DND-41 (cell line): ENCODE measurements around the gene SH3TC1.

Source experiments
- EZH2 ChIP-seq: IDR thresholded peaks from 3 replicates; pipeline ENCODE4 v1.6.1; 2012; ENCODE audit warnings: borderline replicate concordance, low read depth, mild to moderate bottlenecking, moderate library complexity, low read length, inconsistent platforms; ENCODE audit not compliant: severe bottlenecking
- TF ChIP-seq, protein P1 (sequence below): IDR thresholded peaks from 2 replicates; pipeline ENCODE4 v1.5.1; 2012; ENCODE audit warnings: borderline replicate concordance, low read length, moderate library complexity, mild to moderate bottlenecking; ENCODE audit not compliant: poor library complexity, severe bottlenecking; ENCODE audit errors: extremely low read depth

DNA sequence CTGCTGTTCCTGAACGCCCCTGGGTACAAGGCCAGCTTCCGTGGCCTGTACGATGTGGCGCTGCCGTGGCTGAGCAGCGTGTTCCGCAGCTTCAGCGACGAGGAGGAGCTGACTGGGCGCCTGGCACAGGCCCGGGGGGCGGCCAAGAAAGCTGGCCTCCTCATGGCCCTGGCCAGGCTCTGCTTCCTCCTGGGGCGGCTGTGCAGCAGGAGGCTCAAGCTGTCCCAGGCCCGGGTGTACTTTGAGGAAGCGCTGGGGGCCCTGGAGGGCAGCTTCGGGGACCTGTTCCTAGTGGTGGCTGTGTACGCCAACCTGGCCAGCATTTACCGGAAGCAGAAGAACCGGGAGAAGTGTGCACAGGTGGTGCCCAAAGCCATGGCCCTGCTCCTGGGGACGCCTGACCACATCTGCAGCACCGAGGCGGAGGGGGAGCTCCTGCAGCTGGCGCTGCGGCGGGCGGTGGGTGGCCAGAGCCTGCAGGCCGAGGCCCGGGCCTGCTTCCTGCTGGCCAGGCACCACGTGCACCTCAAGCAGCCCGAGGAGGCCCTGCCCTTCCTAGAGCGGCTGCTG, 28.2 kb downstream of the SH3TC1 start:
- no peak for TF ChIP-seq EZH2
- TF ChIP-seq, protein P1, sequence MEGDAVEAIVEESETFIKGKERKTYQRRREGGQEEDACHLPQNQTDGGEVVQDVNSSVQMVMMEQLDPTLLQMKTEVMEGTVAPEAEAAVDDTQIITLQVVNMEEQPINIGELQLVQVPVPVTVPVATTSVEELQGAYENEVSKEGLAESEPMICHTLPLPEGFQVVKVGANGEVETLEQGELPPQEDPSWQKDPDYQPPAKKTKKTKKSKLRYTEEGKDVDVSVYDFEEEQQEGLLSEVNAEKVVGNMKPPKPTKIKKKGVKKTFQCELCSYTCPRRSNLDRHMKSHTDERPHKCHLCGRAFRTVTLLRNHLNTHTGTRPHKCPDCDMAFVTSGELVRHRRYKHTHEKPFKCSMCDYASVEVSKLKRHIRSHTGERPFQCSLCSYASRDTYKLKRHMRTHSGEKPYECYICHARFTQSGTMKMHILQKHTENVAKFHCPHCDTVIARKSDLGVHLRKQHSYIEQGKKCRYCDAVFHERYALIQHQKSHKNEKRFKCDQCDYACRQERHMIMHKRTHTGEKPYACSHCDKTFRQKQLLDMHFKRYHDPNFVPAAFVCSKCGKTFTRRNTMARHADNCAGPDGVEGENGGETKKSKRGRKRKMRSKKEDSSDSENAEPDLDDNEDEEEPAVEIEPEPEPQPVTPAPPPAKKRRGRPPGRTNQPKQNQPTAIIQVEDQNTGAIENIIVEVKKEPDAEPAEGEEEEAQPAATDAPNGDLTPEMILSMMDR = no peak
